Immature natural killer cell (primary cell): ENCODE results near the gene DLX3. TPM values are rescaled to one million over a fixed set of nuclear protein-coding genes. Genes with fewer than 3 reads are reported as not detected.

ENCODE experiments used
- DNase-seq, 3 donors: peaks; one replicate each; pipeline ENCODE4 v3.0.0; 2022; ENCODE audit warnings: mixed read lengths in 1 of 3
- H3K27ac Mint-ChIP-seq, 6 donors: one replicate each; pipeline ENCODE4 v1.8.0; 2020; ENCODE audit warnings: mixed read lengths in 6 of 6, mild to moderate bottlenecking in 5 of 6, inconsistent platforms in 4 of 6, moderate library complexity in 3 of 6
- H3K27me3 Mint-ChIP-seq, 3 donors: one replicate each; pipeline ENCODE4 v1.8.0; 2020 to 2021; ENCODE audit warnings: low read depth in 3 of 3, mild to moderate bottlenecking in 3 of 3, mixed read lengths in 3 of 3, moderate library complexity in 3 of 3, inconsistent platforms in 1 of 3
- H3K36me3 Mint-ChIP-seq, 3 donors: one replicate each; pipeline ENCODE4 v1.8.0; 2020; ENCODE audit warnings: mixed read lengths in 3 of 3, inconsistent platforms in 2 of 3, mild to moderate bottlenecking in 2 of 3
- H3K4me1 Mint-ChIP-seq, 2 donors: one replicate each; pipeline ENCODE4 v1.8.0; 2020; ENCODE audit warnings: inconsistent platforms in 2 of 2, mild to moderate bottlenecking in 2 of 2, mixed read lengths in 2 of 2, moderate library complexity in 1 of 2
- H3K4me3 Mint-ChIP-seq, 5 donors: one replicate each; pipeline ENCODE4 v1.8.0; 2020; ENCODE audit warnings: mild to moderate bottlenecking in 5 of 5, mixed read lengths in 5 of 5, inconsistent platforms in 3 of 5, moderate library complexity in 3 of 5
- H3K9me3 Mint-ChIP-seq, 6 donors: one replicate each; pipeline ENCODE4 v1.8.0; 2020; ENCODE audit warnings: mild to moderate bottlenecking in 6 of 6, mixed read lengths in 6 of 6, inconsistent platforms in 4 of 6, moderate library complexity in 3 of 6
- polyA plus RNA-seq, 3 donors: library from polyadenylated mRNA; unstranded; fragments of 300-500 nt; fragmentation: Illumina TruSeq; gene quantifications; one replicate each; pipeline ENCODE4 v1.2.3, GENCODE V29; 2021

DLX3 gene
- polyA plus RNA-seq, 3 donors from 2014 or later, result not detected

DNA sequence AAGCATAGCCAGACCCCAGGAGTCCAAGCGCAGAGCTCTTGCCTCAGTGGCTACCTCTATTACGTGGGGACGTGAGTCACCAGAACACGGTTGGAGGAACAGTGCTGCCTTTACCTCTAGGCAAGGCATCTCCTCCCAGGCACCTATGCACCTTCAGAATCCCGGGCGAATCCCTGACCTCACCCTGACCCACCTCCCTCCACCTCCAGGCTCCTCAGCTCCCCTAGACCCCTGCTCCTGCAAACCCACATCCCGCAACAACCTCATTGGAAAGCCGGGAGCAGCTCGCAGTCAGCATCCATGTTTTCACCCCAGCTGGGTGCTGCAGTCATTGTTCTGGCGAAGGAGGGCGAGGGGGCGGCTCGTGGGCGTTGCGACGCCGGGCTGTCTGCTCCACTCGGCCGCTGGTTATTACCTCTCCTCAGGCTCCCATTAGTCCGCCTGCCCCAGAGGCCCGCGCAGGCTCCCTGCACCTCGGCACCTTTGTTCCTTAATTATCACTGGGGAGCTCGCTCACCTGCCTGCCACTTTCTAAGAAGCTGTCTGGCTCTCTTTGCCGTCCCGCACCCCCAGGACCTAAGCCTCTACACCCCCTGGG, 50.7 kb downstream of the DLX3 start:
- Mint-ChIP-seq H3K4me3 (no peak overlapping the region), H3K27me3 (peaks cover 5 to 22% (median 7%) of the 10 kb centered on the region in 3 donors), H3K36me3 (no peaks in the 10 kb centered on the region), H3K4me1 (no peaks in the 10 kb centered on the region), H3K27ac (no peak overlapping the region), H3K9me3 (no peaks in the 10 kb centered on the region)
- DNase-seq, result no peak

DNA sequence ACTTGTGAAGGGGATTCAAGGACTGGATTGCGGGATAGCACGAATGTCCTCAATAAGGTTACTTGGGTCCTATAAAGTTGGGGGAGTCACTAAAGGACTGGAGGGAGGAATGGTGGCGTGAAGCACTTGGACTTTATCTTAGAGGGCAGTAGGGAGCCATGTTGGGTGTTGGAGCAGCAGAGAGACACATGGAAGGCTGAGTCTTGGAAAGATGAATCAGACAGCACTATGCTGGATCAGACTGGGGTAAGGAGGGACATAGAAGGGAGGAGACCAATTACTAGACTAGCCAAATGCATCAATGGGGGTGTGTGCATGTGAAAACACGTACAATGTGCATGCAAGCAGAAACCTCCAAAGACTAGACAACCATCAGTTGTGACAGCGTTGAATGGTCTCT, 52.1 kb downstream of the DLX3 start:
- Mint-ChIP-seq H3K27ac (no peak overlapping the region), H3K27me3 (peaks cover 2 to 18% (median 3%) of the 10 kb centered on the region in 3 donors), H3K36me3 (no peaks in the 10 kb centered on the region), H3K4me3 (no peak overlapping the region), H3K4me1 (no peaks in the 10 kb centered on the region), H3K9me3 (no peaks in the 10 kb centered on the region)
- DNase-seq, result no peak

DNA sequence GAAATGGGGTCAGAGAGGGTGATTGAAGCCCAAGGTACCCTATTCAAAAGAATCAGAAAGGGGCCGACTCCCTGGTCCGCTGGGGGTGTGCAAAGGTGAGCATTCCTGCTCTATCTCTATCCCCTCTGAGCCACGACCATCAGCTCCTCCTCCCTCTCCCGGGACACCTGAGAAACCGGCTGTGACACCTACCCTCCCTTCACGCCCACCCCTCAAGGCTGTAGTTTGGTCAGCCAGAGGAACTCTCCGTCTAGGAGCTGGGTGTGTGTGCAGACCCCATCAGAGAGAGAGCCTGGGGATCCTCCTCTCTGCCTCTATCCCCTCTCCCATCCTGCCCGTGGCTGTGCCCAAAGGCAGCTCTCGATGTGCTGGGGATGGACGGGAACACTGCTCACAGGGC, 53.6 kb downstream of the DLX3 start:
- Mint-ChIP-seq H3K4me1 (no peaks in the 10 kb centered on the region), H3K4me3 (no peak overlapping the region), H3K9me3 (no peaks in the 10 kb centered on the region), H3K27ac (no peak overlapping the region), H3K27me3 (peaks cover 2 to 16% (median 4%) of the 10 kb centered on the region in 3 donors), H3K36me3 (no peaks in the 10 kb centered on the region)
- DNase-seq, result no peak

Other genes with a start within 250 kb of the DLX3 start
- gene FAM117A, start 231.1 kb downstream of the DLX3 start, polyA plus RNA-seq, result 10 to 100 TPM; 35.3 to 68.0 (median 35.9) TPM
- gene KAT7, start 206.5 kb downstream of the DLX3 start, polyA plus RNA-seq, result 10 to 100 TPM; 32.3 to 67.2 (median 37.9) TPM
- gene TAC4, start 147.2 kb downstream of the DLX3 start, polyA plus RNA-seq, result not detected
- under 1 TPM in 2 of 3 donors, not detected in 1; 0.19 to 0.32 TPM for gene DLX4, start 26.0 kb downstream of the DLX3 start, polyA plus RNA-seq
- gene ITGA3, start 60.9 kb upstream of the DLX3 start, polyA plus RNA-seq, result 1 to 10 TPM in 1 of 3 donors, under 1 TPM in 1, not detected in 1; 0.54 to 1.1 TPM
- 10 to 100 TPM; 36.5 to 54.5 (median 43.8) TPM for gene PDK2, start 100.1 kb upstream of the DLX3 start, polyA plus RNA-seq
- 1 to 10 TPM in 1 of 3 donors, not detected in 2; 1.2 TPM for gene SAMD14, start 134.9 kb upstream of the DLX3 start, polyA plus RNA-seq
- gene PPP1R9B, start 155.5 kb upstream of the DLX3 start, polyA plus RNA-seq, result 1 to 10 TPM in 1 of 3 donors, under 1 TPM in 2; 0.25 to 2.0 (median 0.66) TPM
- not detected for gene SGCA, start 170.8 kb upstream of the DLX3 start, polyA plus RNA-seq
- not detected for gene COL1A1, start 206.4 kb upstream of the DLX3 start, polyA plus RNA-seq